ENCODE results near the gene TERT.

TERT gene

GRCh38 chr5:1311439-1312055 lies 16.7 kb upstream of the TERT start:
- DNase-seq, result no peak
- ChIA-PET CTCF (interaction anchor here (1.1 kb wide), 1 partner anchor 15 kb away, joined by 3 read pairs; no protein-coding TSS in a partner anchor), POLR2A (no interaction called here)
- H3K4me1 ChIP-seq (ENCODE audit: control extremely low read depth in 1 of 4, control insufficient read depth in 4 of 4, insufficient read depth in 4 of 4, low read length in 3 of 4), result peaks cover 0 to 44% (median 33%) of the 10 kb centered on the region in 4 experiments
- H3K36me3 ChIP-seq (ENCODE audit: control insufficient read depth in 4 of 4, insufficient read depth in 4 of 4, low read length in 3 of 4), result no peaks in the 10 kb centered on the region
- no peak overlapping the region for H3K27ac ChIP-seq (ENCODE audit: insufficient read depth in 1 of 2, low read depth in 1 of 2, low read length in 2 of 2, poor library complexity in 1 of 2, severe bottlenecking in 2 of 2)
- H3K9me3 ChIP-seq (ENCODE audit: control extremely low read depth in 1 of 5, control insufficient read depth in 4 of 5, insufficient read depth in 2 of 5, low read depth in 1 of 5, low read length in 4 of 5), result peaks cover 0 to 19% (median 13%) of the 10 kb centered on the region in 5 experiments
- no peak overlapping the region for H3K4me3 ChIP-seq (ENCODE audit: control insufficient read depth in 1 of 7, extremely low read depth in 1 of 7, insufficient read depth in 4 of 7, low read depth in 2 of 7, low read length in 6 of 7)
- WGBS (ENCODE audit: insufficient coverage), result 99% methylated on average over 10 of the region's 15 CpGs
- H3K27me3 ChIP-seq (replicated peaks in 2 of 5; ENCODE audit: control insufficient read depth in 4 of 5, insufficient read depth in 5 of 5, low read length in 4 of 5), result no peaks in the 10 kb centered on the region

GRCh38 chr5:1310118-1310517 lies 15.2 kb upstream of the TERT start:
- WGBS (ENCODE audit: insufficient coverage), result 95% methylated on average over 7 of the region's 7 CpGs
- Histone ChIP-seq H3K27ac (ENCODE audit: insufficient read depth in 1 of 2, low read depth in 1 of 2, low read length in 2 of 2, poor library complexity in 1 of 2, severe bottlenecking in 2 of 2) (no peak overlapping the region), H3K27me3 (replicated peaks in 2 of 5; ENCODE audit: control insufficient read depth in 4 of 5, insufficient read depth in 5 of 5, low read length in 4 of 5) (no peaks in the 10 kb centered on the region), H3K4me3 (ENCODE audit: control insufficient read depth in 1 of 7, extremely low read depth in 1 of 7, insufficient read depth in 4 of 7, low read depth in 2 of 7, low read length in 6 of 7) (no peak overlapping the region), H3K9me3 (ENCODE audit: control extremely low read depth in 1 of 5, control insufficient read depth in 4 of 5, insufficient read depth in 2 of 5, low read depth in 1 of 5, low read length in 4 of 5) (peaks cover 0 to 19% (median 13%) of the 10 kb centered on the region in 5 experiments), H3K36me3 (ENCODE audit: control insufficient read depth in 4 of 4, insufficient read depth in 4 of 4, low read length in 3 of 4) (no peaks in the 10 kb centered on the region), H3K4me1 (ENCODE audit: control extremely low read depth in 1 of 4, control insufficient read depth in 4 of 4, insufficient read depth in 4 of 4, low read length in 3 of 4) (peaks cover 0 to 30% (median 22%) of the 10 kb centered on the region in 4 experiments)
- no peak for DNase-seq
- POLR2A ChIA-PET, result no interaction called here
- CTCF ChIA-PET, result no interaction called here

- Histone ChIP-seq H3K36me3 (ENCODE audit: control insufficient read depth in 4 of 4, insufficient read depth in 4 of 4, low read length in 3 of 4) (no peaks in the 10 kb centered on the region), H3K4me1 (ENCODE audit: control extremely low read depth in 1 of 4, control insufficient read depth in 4 of 4, insufficient read depth in 4 of 4, low read length in 3 of 4) (no peaks in the 10 kb centered on the region), H3K27me3 (replicated peaks in 2 of 5; ENCODE audit: control insufficient read depth in 4 of 5, insufficient read depth in 5 of 5, low read length in 4 of 5) (peaks cover 0 to 22% (median 5%) of the 10 kb centered on the region in 5 experiments), H3K4me3 (ENCODE audit: control insufficient read depth in 1 of 7, extremely low read depth in 1 of 7, insufficient read depth in 4 of 7, low read depth in 2 of 7, low read length in 6 of 7) (no peak overlapping the region), H3K9me3 (ENCODE audit: control extremely low read depth in 1 of 5, control insufficient read depth in 4 of 5, insufficient read depth in 2 of 5, low read depth in 1 of 5, low read length in 4 of 5) (peaks cover 0 to 3% (median 1%) of the 10 kb centered on the region in 5 experiments), H3K27ac (ENCODE audit: insufficient read depth in 1 of 2, low read depth in 1 of 2, low read length in 2 of 2, poor library complexity in 1 of 2, severe bottlenecking in 2 of 2) (no peak overlapping the region)
- DNase-seq, result no peak
- CTCF ChIA-PET, result no interaction called here
- POLR2A ChIA-PET, result no interaction called here
- 100% methylated on average over 1 of the region's 2 CpGs for WGBS (ENCODE audit: insufficient coverage)
Measured at GRCh38 chr5:1304033-1304432, 9.2 kb upstream of the TERT start.

- Histone ChIP-seq H3K36me3 (ENCODE audit: control insufficient read depth in 4 of 4, insufficient read depth in 4 of 4, low read length in 3 of 4) (no peaks in the 10 kb centered on the region), H3K4me1 (ENCODE audit: control extremely low read depth in 1 of 4, control insufficient read depth in 4 of 4, insufficient read depth in 4 of 4, low read length in 3 of 4) (peaks cover 0 to 2% (median 0%) of the 10 kb centered on the region in 4 experiments), H3K27ac (ENCODE audit: insufficient read depth in 1 of 2, low read depth in 1 of 2, low read length in 2 of 2, poor library complexity in 1 of 2, severe bottlenecking in 2 of 2) (no peak overlapping the region), H3K9me3 (ENCODE audit: control extremely low read depth in 1 of 5, control insufficient read depth in 4 of 5, insufficient read depth in 2 of 5, low read depth in 1 of 5, low read length in 4 of 5) (peaks cover 0 to 3% (median 1%) of the 10 kb centered on the region in 5 experiments), H3K27me3 (replicated peaks in 2 of 5; ENCODE audit: control insufficient read depth in 4 of 5, insufficient read depth in 5 of 5, low read length in 4 of 5) (peaks cover 0 to 35% (median 6%) of the 10 kb centered on the region in 5 experiments), H3K4me3 (ENCODE audit: control insufficient read depth in 1 of 7, extremely low read depth in 1 of 7, insufficient read depth in 4 of 7, low read depth in 2 of 7, low read length in 6 of 7) (no peak overlapping the region)
- no peak for DNase-seq
- WGBS (ENCODE audit: insufficient coverage), result no CpG with 5 or more reads among the region's 2 CpGs
- ChIA-PET CTCF (no interaction called here), POLR2A (no interaction called here)
Measured at GRCh38 chr5:1302258-1302657, 7.4 kb upstream of the TERT start.

GRCh38 chr5:1300581-1301083 lies 5.8 kb upstream of the TERT start:
- H3K4me1 ChIP-seq (ENCODE audit: control extremely low read depth in 1 of 4, control insufficient read depth in 4 of 4, insufficient read depth in 4 of 4, low read length in 3 of 4), result peaks cover 0 to 2% (median 0%) of the 10 kb centered on the region in 4 experiments
- DNase-seq, result no peak
- H3K27me3 ChIP-seq (replicated peaks in 2 of 5; ENCODE audit: control insufficient read depth in 4 of 5, insufficient read depth in 5 of 5, low read length in 4 of 5), result peaks cover 0 to 51% (median 12%) of the 10 kb centered on the region in 5 experiments
- no peaks in the 10 kb centered on the region for H3K36me3 ChIP-seq (ENCODE audit: control insufficient read depth in 4 of 4, insufficient read depth in 4 of 4, low read length in 3 of 4)
- POLR2A ChIA-PET, result no interaction called here
- peaks cover 0 to 3% (median 1%) of the 10 kb centered on the region in 5 experiments for H3K9me3 ChIP-seq (ENCODE audit: control extremely low read depth in 1 of 5, control insufficient read depth in 4 of 5, insufficient read depth in 2 of 5, low read depth in 1 of 5, low read length in 4 of 5)
- no peak overlapping the region for H3K27ac ChIP-seq (ENCODE audit: insufficient read depth in 1 of 2, low read depth in 1 of 2, low read length in 2 of 2, poor library complexity in 1 of 2, severe bottlenecking in 2 of 2)
- CTCF ChIA-PET, result no interaction called here
- WGBS (ENCODE audit: insufficient coverage), result 92% methylated on average over 19 of the region's 20 CpGs
- H3K4me3 ChIP-seq (ENCODE audit: control insufficient read depth in 1 of 7, extremely low read depth in 1 of 7, insufficient read depth in 4 of 7, low read depth in 2 of 7, low read length in 6 of 7), result no peak overlapping the region

GRCh38 chr5:1299961-1300360 lies 5.1 kb upstream of the TERT start:
- peaks cover 0 to 58% (median 14%) of the 10 kb centered on the region in 5 experiments for H3K27me3 ChIP-seq (replicated peaks in 2 of 5; ENCODE audit: control insufficient read depth in 4 of 5, insufficient read depth in 5 of 5, low read length in 4 of 5)
- peaks cover 0 to 8% (median 3%) of the 10 kb centered on the region in 4 experiments for H3K4me1 ChIP-seq (ENCODE audit: control extremely low read depth in 1 of 4, control insufficient read depth in 4 of 4, insufficient read depth in 4 of 4, low read length in 3 of 4)
- H3K4me3 ChIP-seq (ENCODE audit: control insufficient read depth in 1 of 7, extremely low read depth in 1 of 7, insufficient read depth in 4 of 7, low read depth in 2 of 7, low read length in 6 of 7), result no peak overlapping the region
- DNase-seq, result no peak
- ChIA-PET CTCF (no interaction called here), POLR2A (no interaction called here)
- no peak overlapping the region for H3K27ac ChIP-seq (ENCODE audit: insufficient read depth in 1 of 2, low read depth in 1 of 2, low read length in 2 of 2, poor library complexity in 1 of 2, severe bottlenecking in 2 of 2)
- 89% methylated on average over 13 of the region's 17 CpGs for WGBS (ENCODE audit: insufficient coverage)
- H3K9me3 ChIP-seq (ENCODE audit: control extremely low read depth in 1 of 5, control insufficient read depth in 4 of 5, insufficient read depth in 2 of 5, low read depth in 1 of 5, low read length in 4 of 5), result peaks cover 0 to 3% (median 1%) of the 10 kb centered on the region in 5 experiments
- H3K36me3 ChIP-seq (ENCODE audit: control insufficient read depth in 4 of 4, insufficient read depth in 4 of 4, low read length in 3 of 4), result no peaks in the 10 kb centered on the region

- 94% methylated on average over 9 of the region's 9 CpGs for WGBS (ENCODE audit: insufficient coverage)
- DNase-seq, result no peak
- peaks cover 0 to 3% (median 1%) of the 10 kb centered on the region in 5 experiments for H3K9me3 ChIP-seq (ENCODE audit: control extremely low read depth in 1 of 5, control insufficient read depth in 4 of 5, insufficient read depth in 2 of 5, low read depth in 1 of 5, low read length in 4 of 5)
- peaks cover 0 to 61% (median 14%) of the 10 kb centered on the region in 5 experiments for H3K27me3 ChIP-seq (replicated peaks in 2 of 5; ENCODE audit: control insufficient read depth in 4 of 5, insufficient read depth in 5 of 5, low read length in 4 of 5)
- H3K27ac ChIP-seq (ENCODE audit: insufficient read depth in 1 of 2, low read depth in 1 of 2, low read length in 2 of 2, poor library complexity in 1 of 2, severe bottlenecking in 2 of 2), result no peak overlapping the region
- CTCF ChIA-PET, result no interaction called here
- no peaks in the 10 kb centered on the region for H3K36me3 ChIP-seq (ENCODE audit: control insufficient read depth in 4 of 4, insufficient read depth in 4 of 4, low read length in 3 of 4)
- H3K4me1 ChIP-seq (ENCODE audit: control extremely low read depth in 1 of 4, control insufficient read depth in 4 of 4, insufficient read depth in 4 of 4, low read length in 3 of 4), result peaks cover 0 to 12% (median 6%) of the 10 kb centered on the region in 4 experiments
- H3K4me3 ChIP-seq (ENCODE audit: control insufficient read depth in 1 of 7, extremely low read depth in 1 of 7, insufficient read depth in 4 of 7, low read depth in 2 of 7, low read length in 6 of 7), result no peak overlapping the region
- POLR2A ChIA-PET, result no interaction called here
Measured at GRCh38 chr5:1299511-1299850, 4.6 kb upstream of the TERT start.
